Fibroblast of lung (primary cell): ENCODE results near the gene TFDP2. TPM values are rescaled to one million over a fixed set of nuclear protein-coding genes. Genes with fewer than 3 reads are reported as not detected.

Experiments used
- DNase-seq, 2 donors: peaks; one replicate each; pipeline versions ENCODE4 v3.0.0 to v3.0.0-alpha.2; 2010; ENCODE audit warnings: low read depth in 2 of 2
- H2AFZ ChIP-seq: 2 replicates; pipeline ENCODE4 v1.5.1; 2012; ENCODE audit warnings: low read length, control low read depth, inconsistent platforms
- H3K27ac ChIP-seq: 2 replicates; pipeline ENCODE4 v1.5.1; 2011; ENCODE audit warnings: low read length, control low read depth; ENCODE audit not compliant: insufficient read depth
- H3K27me3 ChIP-seq: 2 replicates; pipeline ENCODE4 v1.5.1; 2011; ENCODE audit warnings: mild to moderate bottlenecking, low read length; ENCODE audit not compliant: control insufficient read depth, insufficient read depth
- H3K36me3 ChIP-seq: 2 replicates; pipeline ENCODE4 v1.5.1; 2011; ENCODE audit warnings: low read length; ENCODE audit not compliant: control insufficient read depth, insufficient read depth
- H3K4me1 ChIP-seq: 2 replicates; pipeline ENCODE4 v1.5.1; 2011; ENCODE audit warnings: low read length; ENCODE audit not compliant: control insufficient read depth, insufficient read depth; ENCODE audit errors: extremely low read depth
- H3K4me2 ChIP-seq: 2 replicates; pipeline ENCODE4 v1.5.1; 2011; ENCODE audit warnings: low read length, control low read depth; ENCODE audit not compliant: insufficient read depth; ENCODE audit errors: extremely low read depth
- H3K4me3 ChIP-seq, 4 experiments: fragments of 200-600 bp in 1 of 4; sonication (generic) in 1 of 4; replicated peaks in 1 of 4; 2 replicates each; pipeline ENCODE4 v1.5.1; 2011 to 2016; ENCODE audit warnings: low read length in 4 of 4, low read depth in 3 of 4, mild to moderate bottlenecking in 3 of 4, control low read depth in 2 of 4, inconsistent platforms in 1 of 4, mixed read lengths in 1 of 4; ENCODE audit not compliant: insufficient read depth in 1 of 4; ENCODE audit errors: control extremely low read depth in 1 of 4
- H3K79me2 ChIP-seq: 2 replicates; pipeline ENCODE4 v1.5.1; 2012; ENCODE audit warnings: mild to moderate bottlenecking, low read length, inconsistent platforms; ENCODE audit not compliant: control insufficient read depth, insufficient read depth
- H3K9ac ChIP-seq: 2 replicates; pipeline ENCODE4 v1.5.1; 2011; ENCODE audit warnings: mild to moderate bottlenecking, low read length, control low read depth; ENCODE audit not compliant: insufficient read depth
- H3K9me3 ChIP-seq: 2 replicates; pipeline ENCODE4 v1.5.1; 2012; ENCODE audit warnings: low read depth, low read length; ENCODE audit not compliant: control insufficient read depth, insufficient read depth
- H4K20me1 ChIP-seq: 2 replicates; pipeline ENCODE4 v1.5.1; 2011; ENCODE audit warnings: low read length; ENCODE audit not compliant: control insufficient read depth, insufficient read depth; ENCODE audit errors: extremely low read depth
- CTCF ChIP-seq, 2 donors: IDR thresholded peaks in 1 of 2; conservative IDR thresholded peaks in 1 of 2; 1 replicate in 1 of 2; 2 replicates in 1 of 2; pipeline ENCODE4 v1.5.1; 2011 to 2012; ENCODE audit warnings: low read length in 2 of 2, control low read depth in 1 of 2, inconsistent platforms in 1 of 2, low read depth in 1 of 2, mild to moderate bottlenecking in 1 of 2
- EZH2 ChIP-seq: IDR thresholded peaks from 2 replicates; pipeline ENCODE4 v1.5.1; 2012; ENCODE audit warnings: low read length, control low read depth, mild to moderate bottlenecking; ENCODE audit errors: missing control alignments
- polyA plus RNA-seq, 2 donors: library from polyadenylated mRNA; depleted of rRNA in 1 of 2; stranded (reverse) in 1 of 2; unstranded in 1 of 2; fragments of >200 nt; gene quantifications; 2 replicates each; pipeline ENCODE4 v1.2.1, GENCODE V29; 2011 to 2012; ENCODE audit warnings: missing spikeins in 1 of 2
- total RNA-seq: library from RNA; depleted of rRNA; stranded (reverse); fragments of >200 nt; gene quantifications from 2 replicates; pipeline ENCODE4 v1.2.1, GENCODE V29; 2014

The TFDP2 gene
- total and polyA plus RNA-seq, 2 donors (not counting 1 experiment from before 2014, with no cell fraction given), result 25.1 to 83.7 TPM

- peak in 1 of 2 donors; percentile 21 for DNase-seq
- no peaks in the 10 kb centered on the region for H3K79me2 ChIP-seq
- no peak overlapping the region for H3K27ac ChIP-seq
- TF ChIP-seq CTCF (conservative IDR thresholded peaks at IDR 0.05 in 1 of 2, IDR thresholded peaks at IDR 0.05 in 1 of 2; ENCODE audit: low read depth in 1 of 2, low read length in 2 of 2) (no peak), EZH2 (no peak)
- H3K4me2 ChIP-seq, result no peak overlapping the region
- no peaks in the 10 kb centered on the region for H3K4me1 ChIP-seq
- no peak overlapping the region for H3K4me3 ChIP-seq
- H3K9ac ChIP-seq, result no peak overlapping the region
- no peaks in the 10 kb centered on the region for H3K27me3 ChIP-seq
- H2AFZ ChIP-seq, result no peak overlapping the region
- no peaks in the 10 kb centered on the region for H3K36me3 ChIP-seq
- H3K9me3 ChIP-seq, result no peaks in the 10 kb centered on the region
- no peaks in the 10 kb centered on the region for H4K20me1 ChIP-seq
Observed at GRCh38 chr3:142165194-142165593, 15.8 kb upstream of the TFDP2 start.

GRCh38 chr3:142159083-142159740 lies 9.9 kb upstream of the TFDP2 start:
- Histone ChIP-seq H3K79me2 (no peaks in the 10 kb centered on the region), H4K20me1 (no peaks in the 10 kb centered on the region), H3K4me3 (no peak overlapping the region), H3K36me3 (no peaks in the 10 kb centered on the region), H3K9me3 (no peaks in the 10 kb centered on the region), H3K9ac (no peak overlapping the region), H3K27ac (no peak overlapping the region), H2AFZ (no peak overlapping the region), H3K4me1 (no peaks in the 10 kb centered on the region), H3K27me3 (no peaks in the 10 kb centered on the region), H3K4me2 (no peak overlapping the region)
- no peak for DNase-seq
- TF ChIP-seq CTCF (conservative IDR thresholded peaks at IDR 0.05 in 1 of 2, IDR thresholded peaks at IDR 0.05 in 1 of 2; ENCODE audit: low read depth in 1 of 2, low read length in 2 of 2) (no peak), EZH2 (no peak)

GRCh38 chr3:142154186-142154585 lies 4.8 kb upstream of the TFDP2 start:
- H4K20me1 ChIP-seq, result no peaks in the 10 kb centered on the region
- no peak overlapping the region for H2AFZ ChIP-seq
- TF ChIP-seq EZH2, result no peak
- no peak for TF ChIP-seq CTCF (conservative IDR thresholded peaks at IDR 0.05 in 1 of 2, IDR thresholded peaks at IDR 0.05 in 1 of 2; ENCODE audit: low read depth in 1 of 2, low read length in 2 of 2)
- H3K4me3 ChIP-seq, result no peak overlapping the region
- no peak for DNase-seq
- H3K4me1 ChIP-seq, result no peaks in the 10 kb centered on the region
- no peaks in the 10 kb centered on the region for H3K36me3 ChIP-seq
- no peak overlapping the region for H3K27ac ChIP-seq
- no peaks in the 10 kb centered on the region for H3K9me3 ChIP-seq
- no peak overlapping the region for H3K4me2 ChIP-seq
- no peaks in the 10 kb centered on the region for H3K79me2 ChIP-seq
- H3K27me3 ChIP-seq, result no peaks in the 10 kb centered on the region
- no peak overlapping the region for H3K9ac ChIP-seq
